HepG2 (cell line): ENCODE measurements around the gene ANKFY1. TPM values are rescaled to one million over a fixed set of nuclear protein-coding genes. Genes with fewer than 3 reads are reported as not detected.

Experiments
- BHLHE40 ChIP-seq: IDR thresholded peaks from 2 replicates; pipeline ENCODE4 v1.6.1; 2011; ENCODE audit warnings: low read length, improper control_type of control experiment
- FIP1L1 ChIP-seq: fragments of 200-400 bp; formaldehyde crosslinking; IDR thresholded peaks from 2 replicates; pipeline ENCODE4 v1.6.1; 2018; ENCODE audit warnings: low read depth, mild to moderate bottlenecking, low read length, moderate library complexity, borderline replicate concordance; ENCODE audit not compliant: insufficient read depth
- JDP2 ChIP-seq: sonication (generic); formaldehyde crosslinking; IDR thresholded peaks from 2 replicates; pipeline ENCODE4 v1.8.1; 2022; ENCODE audit warnings: missing genetic modification reagents, borderline replicate concordance
- KIAA2018 ChIP-seq: sonication (generic); formaldehyde crosslinking; IDR thresholded peaks from 2 replicates; pipeline ENCODE4 v1.5.0; 2020; ENCODE audit warnings: mild to moderate bottlenecking, missing genetic modification reagents, borderline replicate concordance
- RBM39 ChIP-seq: fragments of 200-400 bp; formaldehyde crosslinking; IDR thresholded peaks from one replicate; pipeline ENCODE4 v1.6.1; 2018; ENCODE audit warnings: antibody characterized with exemption, mild to moderate bottlenecking, low read depth, low read length; ENCODE audit not compliant: poor library complexity, severe bottlenecking
- SRF ChIP-seq: IDR thresholded peaks from 2 replicates; pipeline ENCODE4 v1.6.1; 2011; ENCODE audit warnings: mild to moderate bottlenecking, low read depth, low read length, moderate library complexity
- TEF ChIP-seq: sonication (generic); formaldehyde crosslinking; IDR thresholded peaks from 2 replicates; pipeline ENCODE4 v1.5.0; 2020; ENCODE audit warnings: missing genetic modification reagents
- ZNF562 ChIP-seq: sonication (generic); formaldehyde crosslinking; IDR thresholded peaks from 2 replicates; pipeline ENCODE4 v1.8.0; 2022; ENCODE audit warnings: missing genetic modification reagents, borderline replicate concordance
- ZNF691 ChIP-seq: sonication (generic); formaldehyde crosslinking; IDR thresholded peaks from 2 replicates; pipeline ENCODE4 v1.4.0; 2020; ENCODE audit warnings: missing genetic modification reagents, low read depth, mild to moderate bottlenecking, borderline replicate concordance
- polyA plus RNA-seq, 8 experiments: library from polyadenylated mRNA; depleted of rRNA in 3 of 8; stranded (reverse) in 7 of 8; unstranded in 1 of 8; fragments of >200 nt; fragmentation: Illumina TruSeq in 4 of 8; extraction: Trizol in 4 of 8; gene quantifications; 2 replicates each; pipeline versions ENCODE4 v1.2.1 to v1.2.3, GENCODE V29; 2011 to 2016; ENCODE audit warnings: low read depth in 4 of 8, missing spikeins in 1 of 8, mixed read lengths in 1 of 8; ENCODE audit not compliant: insufficient read depth in 1 of 8
- total RNA-seq, 5 experiments: library from RNA; depleted of rRNA; stranded (reverse); fragments of >200 nt; fragmentation: Illumina TruSeq; extraction: Trizol; gene quantifications; 2 replicates each; pipeline ENCODE4 v1.2.3, GENCODE V29; 2016; ENCODE audit warnings: low read depth in 1 of 5
- TF ChIP-seq, protein P1 (sequence below), 2 experiments: fragments of 450-650 bp in 1 of 2; sonication (generic) in 1 of 2; formaldehyde crosslinking in 1 of 2; IDR thresholded peaks; 2 replicates each; pipeline versions ENCODE4 v1.6.1 to v1.8.0; 2016 to 2022; ENCODE audit warnings: antibody characterized with exemption in 1 of 2, mild to moderate bottlenecking in 1 of 2, missing genetic modification reagents in 1 of 2

ANKFY1 gene
- total and polyA plus RNA-seq, 2 of the 13 experiments (the other 11 are each of a cell fraction or from before 2014, with no cell fraction given): 11.9 to 16.8 TPM

- TF ChIP-seq, protein P1, sequence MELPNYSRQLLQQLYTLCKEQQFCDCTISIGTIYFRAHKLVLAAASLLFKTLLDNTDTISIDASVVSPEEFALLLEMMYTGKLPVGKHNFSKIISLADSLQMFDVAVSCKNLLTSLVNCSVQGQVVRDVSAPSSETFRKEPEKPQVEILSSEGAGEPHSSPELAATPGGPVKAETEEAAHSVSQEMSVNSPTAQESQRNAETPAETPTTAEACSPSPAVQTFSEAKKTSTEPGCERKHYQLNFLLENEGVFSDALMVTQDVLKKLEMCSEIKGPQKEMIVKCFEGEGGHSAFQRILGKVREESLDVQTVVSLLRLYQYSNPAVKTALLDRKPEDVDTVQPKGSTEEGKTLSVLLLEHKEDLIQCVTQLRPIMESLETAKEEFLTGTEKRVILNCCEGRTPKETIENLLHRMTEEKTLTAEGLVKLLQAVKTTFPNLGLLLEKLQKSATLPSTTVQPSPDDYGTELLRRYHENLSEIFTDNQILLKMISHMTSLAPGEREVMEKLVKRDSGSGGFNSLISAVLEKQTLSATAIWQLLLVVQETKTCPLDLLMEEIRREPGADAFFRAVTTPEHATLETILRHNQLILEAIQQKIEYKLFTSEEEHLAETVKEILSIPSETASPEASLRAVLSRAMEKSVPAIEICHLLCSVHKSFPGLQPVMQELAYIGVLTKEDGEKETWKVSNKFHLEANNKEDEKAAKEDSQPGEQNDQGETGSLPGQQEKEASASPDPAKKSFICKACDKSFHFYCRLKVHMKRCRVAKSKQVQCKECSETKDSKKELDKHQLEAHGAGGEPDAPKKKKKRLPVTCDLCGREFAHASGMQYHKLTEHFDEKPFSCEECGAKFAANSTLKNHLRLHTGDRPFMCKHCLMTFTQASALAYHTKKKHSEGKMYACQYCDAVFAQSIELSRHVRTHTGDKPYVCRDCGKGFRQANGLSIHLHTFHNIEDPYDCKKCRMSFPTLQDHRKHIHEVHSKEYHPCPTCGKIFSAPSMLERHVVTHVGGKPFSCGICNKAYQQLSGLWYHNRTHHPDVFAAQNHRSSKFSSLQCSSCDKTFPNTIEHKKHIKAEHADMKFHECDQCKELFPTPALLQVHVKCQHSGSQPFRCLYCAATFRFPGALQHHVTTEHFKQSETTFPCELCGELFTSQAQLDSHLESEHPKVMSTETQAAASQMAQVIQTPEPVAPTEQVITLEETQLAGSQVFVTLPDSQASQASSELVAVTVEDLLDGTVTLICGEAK (IDR thresholded peaks at IDR 0.05): no peak
- TF ChIP-seq, protein P1 (CRISPR knock-in tag; IDR thresholded peaks at IDR 0.05): no peak
- TF ChIP-seq TEF (CRISPR knock-in tag): no peak
- no peak for TF ChIP-seq JDP2 (CRISPR knock-in tag)
- no peak for TF ChIP-seq BHLHE40
- TF ChIP-seq FIP1L1: no peak
- no peak for TF ChIP-seq ZNF562 (CRISPR knock-in tag)
- no peak for TF ChIP-seq RBM39
- no peak for TF ChIP-seq KIAA2018 (CRISPR knock-in tag)
- TF ChIP-seq ZNF691: no peak
- no peak for TF ChIP-seq SRF
Observed at GRCh38 chr17:4119299-4119698, 144.5 kb downstream of the ANKFY1 start (continued).
